GM19099 (cell line): ENCODE measurements around the gene RGS1.

Experiments used
- POLR2A ChIP-seq: IDR thresholded peaks from 3 replicates; pipeline ENCODE4 v1.6.1; 2011; ENCODE audit warnings: low read depth; ENCODE audit not compliant: insufficient read length; ENCODE audit errors: extremely low read depth

RGS1 gene

GRCh38 chr1:192592981-192593708 lies 17.6 kb downstream of the RGS1 start:
- no peak for TF ChIP-seq POLR2A

GRCh38 chr1:192595299-192595698 lies 19.7 kb downstream of the RGS1 start:
- no peak for TF ChIP-seq POLR2A

- TF ChIP-seq POLR2A, result no peak
Measured at GRCh38 chr1:192598589-192598988, 23.0 kb downstream of the RGS1 start.

GRCh38 chr1:192600275-192600674 lies 24.7 kb downstream of the RGS1 start:
- TF ChIP-seq POLR2A, result no peak

- no peak for TF ChIP-seq POLR2A
Measured at GRCh38 chr1:192601143-192601542, 25.6 kb downstream of the RGS1 start.

- TF ChIP-seq POLR2A, result no peak
Measured at GRCh38 chr1:192601567-192601966, 26.0 kb downstream of the RGS1 start.

GRCh38 chr1:192602757-192603156 lies 27.2 kb downstream of the RGS1 start:
- TF ChIP-seq POLR2A, result no peak

GRCh38 chr1:192603218-192603787 lies 27.7 kb downstream of the RGS1 start:
- TF ChIP-seq POLR2A, result no peak

- no peak for TF ChIP-seq POLR2A
Measured at GRCh38 chr1:192604979-192605620, 29.5 kb downstream of the RGS1 start.

- no peak for TF ChIP-seq POLR2A
Measured at GRCh38 chr1:192608671-192609070, 33.1 kb downstream of the RGS1 start.

GRCh38 chr1:192609110-192610079 lies 33.8 kb downstream of the RGS1 start:
- TF ChIP-seq POLR2A, result peak; percentile 58

GRCh38 chr1:192610112-192610889 lies 34.7 kb downstream of the RGS1 start:
- no peak for TF ChIP-seq POLR2A

GRCh38 chr1:192615055-192615454 lies 39.5 kb downstream of the RGS1 start:
- no peak for TF ChIP-seq POLR2A

GRCh38 chr1:192620071-192620635 lies 44.6 kb downstream of the RGS1 start:
- no peak for TF ChIP-seq POLR2A
